ENCODE measurements around the gene ANKRD10.

ANKRD10 gene

DNA sequence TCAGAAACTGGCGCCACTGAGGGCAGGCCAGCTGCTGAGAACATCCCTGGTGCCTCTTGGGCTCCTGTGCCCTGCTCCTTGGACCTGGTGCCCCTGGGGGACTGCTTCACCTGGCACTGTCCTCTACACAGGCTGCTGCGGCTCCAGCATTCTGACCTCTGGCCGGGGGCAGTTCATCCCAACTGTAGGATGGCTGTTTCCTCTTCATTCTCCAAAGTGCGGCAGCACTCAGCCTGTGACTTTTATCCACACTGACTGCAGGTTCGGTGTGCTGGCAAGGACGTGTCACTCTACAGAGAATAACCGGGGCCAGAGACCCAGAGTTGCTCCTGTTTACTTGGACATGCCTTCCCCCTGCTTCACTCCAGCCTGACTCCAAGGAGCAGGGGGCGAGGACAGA, 7.6 kb upstream of the ANKRD10 start:
- no peaks in the 10 kb centered on the region for H3K36me3 ChIP-seq (ENCODE audit: control insufficient read depth in 1 of 2, insufficient read depth in 2 of 2, low read length in 2 of 2)
- H3K27ac ChIP-seq (ENCODE audit: low read depth, low read length) = no peak overlapping the region
- peak overlapping the region; percentile 49 for H2AFZ ChIP-seq (ENCODE audit: insufficient read depth, low read length, poor library complexity)
- no peaks in the 10 kb centered on the region for H3K4me1 ChIP-seq (ENCODE audit: control insufficient read depth in 1 of 2, insufficient read depth in 2 of 2, low read length in 2 of 2)
- H3K18ac ChIP-seq (ENCODE audit: low read length) = no peak overlapping the region
- no peak overlapping the region for H3K14ac ChIP-seq (ENCODE audit: low read length)
- H3K4me3 ChIP-seq (ENCODE audit: low read depth, low read length) = no peak overlapping the region
- no peak overlapping the region for H4K91ac ChIP-seq (ENCODE audit: low read depth, low read length)
- H4K8ac ChIP-seq (ENCODE audit: low read depth, low read length) = no peak overlapping the region
- H3K4me2 ChIP-seq (ENCODE audit: low read length) = no peak overlapping the region
- H3K23ac ChIP-seq (ENCODE audit: low read length) = no peak overlapping the region
- H3K9ac ChIP-seq (ENCODE audit: low read length) = no peak overlapping the region
- H3K9me3 ChIP-seq (ENCODE audit: insufficient read depth, low read depth, low read length) = no peaks in the 10 kb centered on the region
- peaks cover 1% of the 10 kb centered on the region for H3K79me1 ChIP-seq (ENCODE audit: low read length)
- H2AK5ac ChIP-seq (ENCODE audit: low read length) = no peak overlapping the region
- H3K79me2 ChIP-seq (ENCODE audit: control insufficient read depth, insufficient read depth, low read length, poor library complexity) = no peaks in the 10 kb centered on the region
- no peak overlapping the region for H2BK12ac ChIP-seq (ENCODE audit: low read length)
- no peak overlapping the region for H2BK120ac ChIP-seq (ENCODE audit: insufficient read depth, low read length, poor library complexity)
- no peak overlapping the region for H2BK5ac ChIP-seq (ENCODE audit: low read depth, low read length, poor library complexity)
- WGBS (ENCODE audit: extremely low coverage, insufficient coverage, insufficient read length) = no CpG with 5 or more reads among the region's 8 CpGs
- H4K12ac ChIP-seq (ENCODE audit: low read depth, low read length) = no peak overlapping the region
- H3K27me3 ChIP-seq (ENCODE audit: insufficient read depth, low read length) = no peaks in the 10 kb centered on the region
- no peak for DNase-seq
- no peak overlapping the region for H3K4ac ChIP-seq (ENCODE audit: low read depth, low read length)

DNA sequence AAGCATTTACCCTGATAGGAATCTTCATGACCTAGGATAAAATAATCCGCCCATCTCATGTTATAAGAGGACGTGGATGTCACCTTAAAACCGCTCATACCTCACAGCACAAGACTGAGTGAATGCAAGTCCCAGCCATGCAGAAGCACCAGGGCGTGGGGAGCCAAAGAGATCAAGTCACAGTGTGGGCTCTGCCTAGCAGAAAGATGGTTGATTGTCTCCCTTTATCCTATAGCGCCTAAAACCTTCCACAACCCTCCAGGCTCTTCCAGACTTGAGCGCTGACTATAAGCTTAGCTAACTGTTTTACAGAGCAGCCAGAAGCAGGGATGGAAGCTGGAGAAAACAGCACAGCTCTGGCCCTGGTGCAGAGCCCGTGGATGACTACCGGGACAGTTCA, 6.8 kb upstream of the ANKRD10 start:
- H3K4me1 ChIP-seq (ENCODE audit: control insufficient read depth in 1 of 2, insufficient read depth in 2 of 2, low read length in 2 of 2) = peaks cover 0 to 2% of the 10 kb centered on the region in 2 experiments
- H3K4me2 ChIP-seq (ENCODE audit: low read length) = no peak overlapping the region
- WGBS (ENCODE audit: extremely low coverage, insufficient coverage, insufficient read length) = no CpG with 5 or more reads among the region's 8 CpGs
- no peak overlapping the region for H3K23ac ChIP-seq (ENCODE audit: low read length)
- no peak overlapping the region for H2BK120ac ChIP-seq (ENCODE audit: insufficient read depth, low read length, poor library complexity)
- H4K8ac ChIP-seq (ENCODE audit: low read depth, low read length) = no peak overlapping the region
- no peak overlapping the region for H3K18ac ChIP-seq (ENCODE audit: low read length)
- H2BK5ac ChIP-seq (ENCODE audit: low read depth, low read length, poor library complexity) = no peak overlapping the region
- H2AK5ac ChIP-seq (ENCODE audit: low read length) = no peak overlapping the region
- no peaks in the 10 kb centered on the region for H3K9me3 ChIP-seq (ENCODE audit: insufficient read depth, low read depth, low read length)
- H3K4ac ChIP-seq (ENCODE audit: low read depth, low read length) = no peak overlapping the region
- no peak overlapping the region for H4K12ac ChIP-seq (ENCODE audit: low read depth, low read length)
- H4K91ac ChIP-seq (ENCODE audit: low read depth, low read length) = no peak overlapping the region
- no peak overlapping the region for H3K27ac ChIP-seq (ENCODE audit: low read depth, low read length)
- H2BK12ac ChIP-seq (ENCODE audit: low read length) = no peak overlapping the region
- no peak overlapping the region for H3K14ac ChIP-seq (ENCODE audit: low read length)
- H3K9ac ChIP-seq (ENCODE audit: low read length) = no peak overlapping the region
- H3K27me3 ChIP-seq (ENCODE audit: insufficient read depth, low read length) = no peaks in the 10 kb centered on the region
- no peak for DNase-seq
- H3K79me1 ChIP-seq (ENCODE audit: low read length) = peaks cover 1% of the 10 kb centered on the region
- H3K36me3 ChIP-seq (ENCODE audit: control insufficient read depth in 1 of 2, insufficient read depth in 2 of 2, low read length in 2 of 2) = no peaks in the 10 kb centered on the region
- H3K4me3 ChIP-seq (ENCODE audit: low read depth, low read length) = no peak overlapping the region
- no peak overlapping the region for H2AFZ ChIP-seq (ENCODE audit: insufficient read depth, low read length, poor library complexity)
- H3K79me2 ChIP-seq (ENCODE audit: control insufficient read depth, insufficient read depth, low read length, poor library complexity) = no peaks in the 10 kb centered on the region

DNA sequence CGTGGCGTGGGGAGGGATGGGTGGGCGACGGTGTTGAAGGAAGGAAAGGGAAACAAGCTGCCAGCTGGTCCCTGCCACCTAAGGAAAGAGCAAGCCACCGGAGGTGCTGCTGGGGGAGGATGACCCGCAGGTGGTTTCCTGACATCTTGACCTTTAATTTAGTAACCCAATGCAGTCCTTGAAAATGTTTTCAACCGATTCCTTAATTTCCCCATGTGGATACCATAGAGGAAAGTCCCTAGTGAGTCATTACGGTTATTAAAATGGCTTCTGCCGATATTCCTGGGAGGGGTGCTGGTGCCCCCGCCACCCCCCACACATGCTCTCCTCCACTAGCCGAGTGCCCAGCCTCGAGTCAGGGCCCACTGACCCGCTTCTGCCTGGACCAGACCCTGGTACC, 6.3 kb upstream of the ANKRD10 start:
- H3K4ac ChIP-seq (ENCODE audit: low read depth, low read length) = no peak overlapping the region
- no peak overlapping the region for H3K18ac ChIP-seq (ENCODE audit: low read length)
- no peak overlapping the region for H2AK5ac ChIP-seq (ENCODE audit: low read length)
- no peak overlapping the region for H3K9ac ChIP-seq (ENCODE audit: low read length)
- no peaks in the 10 kb centered on the region for H3K79me2 ChIP-seq (ENCODE audit: control insufficient read depth, insufficient read depth, low read length, poor library complexity)
- no peak overlapping the region for H4K91ac ChIP-seq (ENCODE audit: low read depth, low read length)
- no peak overlapping the region for H2BK12ac ChIP-seq (ENCODE audit: low read length)
- no peak overlapping the region for H3K4me3 ChIP-seq (ENCODE audit: low read depth, low read length)
- H3K23ac ChIP-seq (ENCODE audit: low read length) = no peak overlapping the region
- no CpG with 5 or more reads among the region's 13 CpGs for WGBS (ENCODE audit: extremely low coverage, insufficient coverage, insufficient read length)
- no peaks in the 10 kb centered on the region for H3K9me3 ChIP-seq (ENCODE audit: insufficient read depth, low read depth, low read length)
- H3K4me1 ChIP-seq (ENCODE audit: control insufficient read depth in 1 of 2, insufficient read depth in 2 of 2, low read length in 2 of 2) = peaks cover 0 to 2% of the 10 kb centered on the region in 2 experiments
- H3K36me3 ChIP-seq (ENCODE audit: control insufficient read depth in 1 of 2, insufficient read depth in 2 of 2, low read length in 2 of 2) = no peaks in the 10 kb centered on the region
- H3K14ac ChIP-seq (ENCODE audit: low read length) = no peak overlapping the region
- peaks cover 1% of the 10 kb centered on the region for H3K79me1 ChIP-seq (ENCODE audit: low read length)
- no peak overlapping the region for H3K4me2 ChIP-seq (ENCODE audit: low read length)
- H4K8ac ChIP-seq (ENCODE audit: low read depth, low read length) = no peak overlapping the region
- no peak overlapping the region for H4K12ac ChIP-seq (ENCODE audit: low read depth, low read length)
- no peak overlapping the region for H3K27ac ChIP-seq (ENCODE audit: low read depth, low read length)
- H2AFZ ChIP-seq (ENCODE audit: insufficient read depth, low read length, poor library complexity) = no peak overlapping the region
- H2BK5ac ChIP-seq (ENCODE audit: low read depth, low read length, poor library complexity) = no peak overlapping the region
- no peaks in the 10 kb centered on the region for H3K27me3 ChIP-seq (ENCODE audit: insufficient read depth, low read length)
- DNase-seq = no peak
- no peak overlapping the region for H2BK120ac ChIP-seq (ENCODE audit: insufficient read depth, low read length, poor library complexity)

DNA sequence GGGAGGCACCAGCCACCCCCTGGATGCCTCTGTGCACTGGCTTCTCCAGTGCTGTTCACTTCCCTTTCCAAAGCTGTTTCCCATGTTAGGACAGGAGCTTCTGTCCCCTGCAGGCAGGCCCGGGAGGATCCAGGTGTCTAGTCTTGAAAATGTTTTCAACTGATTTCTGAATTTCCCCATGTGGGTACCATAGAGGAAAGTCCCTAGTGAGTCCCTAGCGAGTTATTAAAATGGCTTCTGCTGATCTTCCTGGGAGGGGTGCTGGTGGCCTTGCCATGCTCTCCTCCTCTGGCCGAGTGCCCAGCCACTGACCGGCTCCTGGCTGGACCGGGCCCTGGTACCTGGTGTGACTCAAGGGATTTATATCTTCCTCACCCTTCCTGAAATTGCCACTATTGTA, 5.2 kb upstream of the ANKRD10 start:
- no peak overlapping the region for H3K27ac ChIP-seq (ENCODE audit: low read depth, low read length)
- no peak overlapping the region for H4K91ac ChIP-seq (ENCODE audit: low read depth, low read length)
- no peak overlapping the region for H4K12ac ChIP-seq (ENCODE audit: low read depth, low read length)
- H4K8ac ChIP-seq (ENCODE audit: low read depth, low read length) = no peak overlapping the region
- no peak overlapping the region for H3K4me2 ChIP-seq (ENCODE audit: low read length)
- H3K23ac ChIP-seq (ENCODE audit: low read length) = no peak overlapping the region
- peaks cover 0 to 2% of the 10 kb centered on the region in 2 experiments for H3K4me1 ChIP-seq (ENCODE audit: control insufficient read depth in 1 of 2, insufficient read depth in 2 of 2, low read length in 2 of 2)
- DNase-seq = no peak
- no peak overlapping the region for H2AK5ac ChIP-seq (ENCODE audit: low read length)
- WGBS (ENCODE audit: extremely low coverage, insufficient coverage, insufficient read length) = no CpG with 5 or more reads among the region's 5 CpGs
- H3K14ac ChIP-seq (ENCODE audit: low read length) = no peak overlapping the region
- no peaks in the 10 kb centered on the region for H3K27me3 ChIP-seq (ENCODE audit: insufficient read depth, low read length)
- no peak overlapping the region for H2BK5ac ChIP-seq (ENCODE audit: low read depth, low read length, poor library complexity)
- H3K9ac ChIP-seq (ENCODE audit: low read length) = no peak overlapping the region
- no peak overlapping the region for H2BK120ac ChIP-seq (ENCODE audit: insufficient read depth, low read length, poor library complexity)
- H3K4ac ChIP-seq (ENCODE audit: low read depth, low read length) = no peak overlapping the region
- no peak overlapping the region for H3K18ac ChIP-seq (ENCODE audit: low read length)
- peaks cover 6% of the 10 kb centered on the region for H3K79me1 ChIP-seq (ENCODE audit: low read length)
- H3K4me3 ChIP-seq (ENCODE audit: low read depth, low read length) = no peak overlapping the region
- no peaks in the 10 kb centered on the region for H3K9me3 ChIP-seq (ENCODE audit: insufficient read depth, low read depth, low read length)
- no peak overlapping the region for H2BK12ac ChIP-seq (ENCODE audit: low read length)
- no peaks in the 10 kb centered on the region for H3K36me3 ChIP-seq (ENCODE audit: control insufficient read depth in 1 of 2, insufficient read depth in 2 of 2, low read length in 2 of 2)
- no peak overlapping the region for H2AFZ ChIP-seq (ENCODE audit: insufficient read depth, low read length, poor library complexity)
- peaks cover 4% of the 10 kb centered on the region for H3K79me2 ChIP-seq (ENCODE audit: control insufficient read depth, insufficient read depth, low read length, poor library complexity)
